AG04449 (cell line): ENCODE results near the gene NID1.

Experiments used
- CTCF ChIA-PET: fragments of 350-600 bp; formaldehyde crosslinking; extraction: SDS; loops from one replicate; lab custom pipeline; 2021; ENCODE audit warnings: antibody characterized with exemption; lab: Yijun Ruan, JAX
- POLR2A ChIA-PET: fragments of 400-600, 350-600 bp; formaldehyde crosslinking; extraction: SDS; loops from one replicate; lab custom pipeline; 2020; ENCODE audit warnings: antibody characterized with exemption, inconsistent platforms; lab: Yijun Ruan, JAX
- DNase-seq: peaks from one replicate; pipeline ENCODE4 v3.0.0-alpha.2; 2010; ENCODE audit warnings: low read depth, low spot score
- H3K4me3 ChIP-seq: 2 replicates; pipeline ENCODE4 v1.5.1; 2011; ENCODE audit warnings: low read depth, mild to moderate bottlenecking, control low read depth, low read length
- TF ChIP-seq, protein P1 (sequence below): IDR thresholded peaks from one replicate; pipeline ENCODE4 v1.5.1; 2011; ENCODE audit warnings: mild to moderate bottlenecking, moderate library complexity, low read length, control low read depth, inconsistent platforms; ENCODE audit not compliant: insufficient read depth; ENCODE audit errors: missing control alignments

Gene NID1

DNA sequence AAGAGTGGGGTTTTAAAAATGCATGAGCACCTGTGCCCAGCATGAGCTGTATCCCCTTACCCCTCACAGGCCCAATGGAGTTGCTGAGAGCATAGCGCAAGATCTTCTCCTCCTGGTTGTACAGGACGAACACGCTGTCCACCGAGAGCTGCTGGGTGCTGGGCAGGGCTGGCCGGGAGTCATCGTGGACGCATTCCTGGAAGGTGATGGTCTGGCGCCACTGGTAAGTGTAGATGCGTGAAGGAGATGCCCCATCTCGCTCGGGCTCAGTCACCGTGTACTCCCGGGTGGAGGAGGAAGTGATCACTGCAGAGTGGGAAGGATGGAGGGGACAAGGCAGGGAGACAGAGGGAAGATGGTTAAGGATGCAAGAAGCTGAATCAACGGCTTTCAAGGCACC lies 39.1 kb downstream of the NID1 start:
- ChIA-PET POLR2A (no interaction called here), CTCF (no interaction called here)
- no peak overlapping the region for H3K4me3 ChIP-seq
- TF ChIP-seq, protein P1, sequence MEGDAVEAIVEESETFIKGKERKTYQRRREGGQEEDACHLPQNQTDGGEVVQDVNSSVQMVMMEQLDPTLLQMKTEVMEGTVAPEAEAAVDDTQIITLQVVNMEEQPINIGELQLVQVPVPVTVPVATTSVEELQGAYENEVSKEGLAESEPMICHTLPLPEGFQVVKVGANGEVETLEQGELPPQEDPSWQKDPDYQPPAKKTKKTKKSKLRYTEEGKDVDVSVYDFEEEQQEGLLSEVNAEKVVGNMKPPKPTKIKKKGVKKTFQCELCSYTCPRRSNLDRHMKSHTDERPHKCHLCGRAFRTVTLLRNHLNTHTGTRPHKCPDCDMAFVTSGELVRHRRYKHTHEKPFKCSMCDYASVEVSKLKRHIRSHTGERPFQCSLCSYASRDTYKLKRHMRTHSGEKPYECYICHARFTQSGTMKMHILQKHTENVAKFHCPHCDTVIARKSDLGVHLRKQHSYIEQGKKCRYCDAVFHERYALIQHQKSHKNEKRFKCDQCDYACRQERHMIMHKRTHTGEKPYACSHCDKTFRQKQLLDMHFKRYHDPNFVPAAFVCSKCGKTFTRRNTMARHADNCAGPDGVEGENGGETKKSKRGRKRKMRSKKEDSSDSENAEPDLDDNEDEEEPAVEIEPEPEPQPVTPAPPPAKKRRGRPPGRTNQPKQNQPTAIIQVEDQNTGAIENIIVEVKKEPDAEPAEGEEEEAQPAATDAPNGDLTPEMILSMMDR = no peak
- DNase-seq = no peak

DNA sequence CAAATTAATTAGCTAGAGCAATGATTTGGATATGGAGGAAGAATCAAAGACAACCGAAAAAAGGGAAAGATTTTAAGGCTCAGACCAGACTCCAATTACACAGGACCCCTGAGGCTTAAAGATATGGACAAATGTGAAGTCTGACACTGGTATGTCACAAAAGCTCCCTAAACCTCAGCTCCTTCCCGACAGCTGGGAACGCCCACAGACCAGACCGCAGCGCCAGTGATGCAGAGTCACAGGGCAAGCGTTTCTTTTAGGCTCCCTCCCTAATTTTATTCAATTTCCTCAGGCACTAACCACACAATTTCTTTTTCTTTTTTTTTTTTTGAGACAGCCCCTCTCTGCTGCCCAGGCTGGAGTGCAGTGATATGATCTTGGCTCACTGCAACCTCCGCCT lies 40.2 kb downstream of the NID1 start:
- ChIA-PET CTCF (no interaction called here), POLR2A (no interaction called here)
- no peak for DNase-seq
- no peak overlapping the region for H3K4me3 ChIP-seq
- TF ChIP-seq, protein P1 = no peak

DNA sequence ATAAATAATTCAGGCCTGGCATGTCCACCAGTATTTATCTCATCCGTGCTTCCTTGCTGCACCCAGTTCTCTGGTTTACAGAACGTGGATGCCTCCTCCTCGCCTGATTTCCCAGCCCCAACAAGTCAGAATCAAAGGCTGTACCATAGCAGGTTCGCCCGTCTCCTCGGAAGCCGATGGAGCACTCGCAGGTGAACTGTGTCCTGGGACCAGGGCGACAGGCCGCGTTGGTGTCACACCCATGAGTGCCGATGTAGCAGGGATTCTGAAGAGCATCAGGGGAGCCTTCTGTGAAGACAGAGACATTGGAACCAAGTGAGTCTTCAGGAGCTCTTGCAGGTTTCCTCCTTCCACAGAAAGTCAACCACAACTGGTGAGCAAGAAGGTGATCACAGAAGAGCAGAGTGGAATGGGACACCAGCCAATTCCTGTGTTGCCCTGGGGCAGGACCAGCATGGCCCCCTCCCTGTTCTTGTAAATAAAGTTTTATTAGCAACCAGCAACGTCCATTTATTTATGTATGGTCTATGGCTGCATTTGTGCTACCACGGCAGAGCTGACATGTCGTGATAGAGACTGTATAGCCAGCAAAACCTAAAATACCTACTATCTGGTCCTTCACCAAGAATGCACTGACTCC lies 40.8 kb downstream of the NID1 start:
- no peak for DNase-seq
- CTCF ChIA-PET = no interaction called here
- H3K4me3 ChIP-seq = no peak overlapping the region
- TF ChIP-seq, protein P1 = no peak
- POLR2A ChIA-PET = no interaction called here

DNA sequence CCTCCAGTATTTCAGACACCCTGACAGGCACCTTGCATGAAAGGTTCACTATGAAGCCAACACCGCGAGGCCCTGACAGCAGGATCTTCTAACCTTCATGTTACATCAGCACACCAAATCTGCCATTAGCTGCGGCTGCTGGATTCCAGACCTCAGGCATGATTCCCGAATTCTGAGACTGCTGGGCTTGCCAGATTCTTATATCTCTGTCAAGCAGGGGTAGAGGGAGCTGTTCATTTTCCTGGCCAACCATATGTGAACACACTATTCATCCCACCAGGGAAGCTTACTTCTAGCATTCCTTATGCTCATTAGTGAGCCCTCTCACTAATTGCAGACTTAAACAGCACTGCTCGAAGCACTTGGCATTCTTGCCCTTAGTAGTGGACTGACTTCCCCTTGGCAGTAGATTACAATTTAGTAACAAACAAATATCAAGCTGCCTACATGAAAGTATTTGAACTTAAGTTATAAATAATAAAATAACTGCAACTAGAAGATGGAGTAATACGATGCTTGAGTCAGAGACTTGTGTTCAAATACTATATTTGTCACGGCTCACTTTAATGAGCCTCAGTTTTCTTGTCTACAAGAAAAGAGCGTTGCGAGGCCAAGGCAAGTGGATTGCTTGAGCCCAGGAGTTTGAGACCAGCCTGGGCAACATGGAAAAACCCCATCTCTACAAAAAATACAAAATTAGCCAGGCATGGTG lies 43.3 kb downstream of the NID1 start:
- CTCF ChIA-PET = interaction anchor here (1.2 kb wide), 2 partner anchors 50 to 156 kb away, joined by 3 to 6 read pairs; no protein-coding TSS in a partner anchor
- POLR2A ChIA-PET = interaction anchor here (0.6 to 0.8 kb wide), 2 partner anchors 9 to 22 kb away, joined by 3 read pairs; no protein-coding TSS in a partner anchor
- TF ChIP-seq, protein P1 = no peak
- no peak overlapping the region for H3K4me3 ChIP-seq
- DNase-seq = peak; percentile 71

DNA sequence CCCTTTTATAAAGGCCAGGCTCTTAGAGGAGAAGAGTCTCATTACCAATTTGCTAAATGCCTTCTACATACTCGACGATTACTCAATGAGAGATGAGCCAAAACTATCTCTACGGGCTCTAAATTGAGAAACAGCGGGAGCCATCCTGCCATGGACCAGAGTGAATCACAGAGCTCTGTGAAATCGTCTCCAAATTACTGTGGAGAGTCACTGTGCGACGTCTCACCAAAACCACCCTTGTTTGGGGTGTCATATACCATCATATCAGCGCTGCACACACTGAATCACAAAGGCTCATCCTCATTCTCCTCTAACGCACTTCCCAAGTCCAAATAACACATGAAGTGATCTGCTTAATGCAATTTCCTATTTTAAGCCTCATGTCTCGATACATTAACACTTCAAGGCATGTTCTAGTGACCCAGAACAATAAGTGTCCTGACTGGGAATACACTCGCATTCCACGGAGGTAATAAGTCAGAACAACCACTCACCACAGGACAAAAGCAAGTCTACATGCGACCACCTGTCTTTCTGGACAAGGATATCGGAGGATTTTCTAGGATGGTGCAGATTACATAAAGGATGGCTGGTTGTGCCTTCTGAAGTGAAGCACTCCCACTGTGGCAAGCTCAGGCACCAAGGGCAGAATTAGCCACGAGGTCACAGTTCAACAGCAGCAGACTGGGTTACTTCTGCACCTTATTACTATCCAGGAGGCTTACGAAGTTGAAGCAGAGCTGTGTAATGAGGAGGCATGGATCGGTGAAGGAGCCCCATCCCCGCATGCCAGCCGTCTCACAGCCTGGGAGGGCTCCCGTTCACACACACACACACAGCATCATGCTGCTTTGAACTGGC lies 44.3 kb downstream of the NID1 start:
- no peak overlapping the region for H3K4me3 ChIP-seq
- POLR2A ChIA-PET = no interaction called here
- TF ChIP-seq, protein P1 = no peak
- DNase-seq = no peak
- CTCF ChIA-PET = interaction anchor here (1.2 kb wide), 2 partner anchors 49 to 155 kb away, joined by 3 to 6 read pairs; no protein-coding TSS in a partner anchor
